ENCODE data around the gene C2CD4B.

- no peak for TF ChIP-seq REST (tag by site-specific recombination; IDR thresholded peaks at IDR 0.05)
- no peak for TF ChIP-seq CTCF (tag by site-specific recombination; IDR thresholded peaks at IDR 0.05)
- TF ChIP-seq ZNF558 (tag by site-specific recombination; IDR thresholded peaks at IDR 0.05), result no peak
Measured at GRCh38 chr15:62149729-62150128, 15.4 kb downstream of the C2CD4B start.

All from HEK293 (cell line).